Activated naive CD4-positive, alpha-beta T cell treated with Interleukin-2 at 50 U/mL for 16 hours (primary cell): ENCODE measurements around the gene NUDT19.
A peak's percentile ranks its signal among the peaks of the same experiment; 100 is the strongest.
"Not testable (repeated sequence)": the region's sequence is repeated elsewhere in the genome, so short reads cannot be mapped to it uniquely, and the experiment has no call there.

Source experiments
- DNase-seq: peaks from one replicate; pipeline ENCODE4 v3.0.0-alpha.2; 2020

The NUDT19 gene

DNA sequence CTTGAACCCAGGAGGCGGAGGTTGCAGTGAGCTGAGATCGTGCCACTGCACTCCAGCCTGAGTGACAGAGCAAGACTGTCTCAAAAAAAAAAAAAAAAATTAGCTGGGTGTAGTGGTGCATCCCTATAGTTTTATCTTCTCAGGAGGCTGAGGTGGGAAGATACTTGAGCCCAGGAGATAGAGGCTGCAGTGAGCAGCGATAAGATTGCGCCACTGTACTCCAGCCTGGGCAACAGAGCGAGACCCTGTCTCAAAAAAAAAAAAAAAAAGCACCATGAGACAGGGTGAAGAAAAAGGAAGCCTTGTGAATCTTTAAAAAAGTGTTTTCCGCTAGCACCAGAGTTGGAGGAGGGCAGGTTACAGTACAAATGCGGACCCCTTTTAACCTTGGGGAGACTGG lies 24.6 kb downstream of the NUDT19 start:
- DNase-seq, result not testable (repeated sequence)

DNA sequence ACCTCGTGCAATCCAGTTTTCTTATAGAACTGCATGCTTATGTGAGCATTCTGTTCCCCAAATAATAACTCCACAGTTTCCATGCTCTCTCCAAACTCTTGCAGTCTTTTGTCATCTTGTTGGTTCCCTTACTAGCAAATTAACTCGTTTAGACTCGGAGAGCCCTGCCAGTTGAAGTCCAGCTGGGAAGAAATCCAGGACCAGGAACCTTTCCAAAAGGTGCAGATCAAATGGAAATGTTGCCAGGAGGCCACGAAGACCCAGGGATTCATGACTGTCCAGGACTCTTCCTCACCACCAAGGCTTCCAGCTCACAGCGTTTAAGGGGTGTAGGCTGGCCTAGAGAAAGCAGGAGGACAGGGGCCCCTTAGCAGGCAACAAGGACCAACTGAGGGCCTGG lies 25.9 kb downstream of the NUDT19 start:
- no peak for DNase-seq

DNA sequence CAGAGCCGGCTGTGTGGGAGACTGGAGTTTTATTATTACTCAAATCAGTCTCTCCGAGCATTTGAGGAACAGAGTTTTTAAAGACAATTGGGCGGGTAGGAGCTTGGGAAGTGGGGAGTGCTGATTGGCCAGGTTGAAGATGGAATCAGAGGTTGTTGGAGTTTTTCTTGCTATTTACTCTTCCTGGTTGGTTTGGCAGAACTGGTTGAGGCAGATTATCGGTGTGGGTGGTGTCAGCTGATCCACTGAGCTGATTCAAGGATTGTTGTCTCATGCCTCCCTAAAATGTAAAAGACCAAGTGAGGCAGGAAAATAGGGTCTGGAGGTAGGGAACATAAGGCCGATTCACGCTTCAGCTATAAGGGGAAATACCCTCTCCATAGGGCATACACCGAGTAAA lies 26.7 kb downstream of the NUDT19 start:
- no peak for DNase-seq

DNA sequence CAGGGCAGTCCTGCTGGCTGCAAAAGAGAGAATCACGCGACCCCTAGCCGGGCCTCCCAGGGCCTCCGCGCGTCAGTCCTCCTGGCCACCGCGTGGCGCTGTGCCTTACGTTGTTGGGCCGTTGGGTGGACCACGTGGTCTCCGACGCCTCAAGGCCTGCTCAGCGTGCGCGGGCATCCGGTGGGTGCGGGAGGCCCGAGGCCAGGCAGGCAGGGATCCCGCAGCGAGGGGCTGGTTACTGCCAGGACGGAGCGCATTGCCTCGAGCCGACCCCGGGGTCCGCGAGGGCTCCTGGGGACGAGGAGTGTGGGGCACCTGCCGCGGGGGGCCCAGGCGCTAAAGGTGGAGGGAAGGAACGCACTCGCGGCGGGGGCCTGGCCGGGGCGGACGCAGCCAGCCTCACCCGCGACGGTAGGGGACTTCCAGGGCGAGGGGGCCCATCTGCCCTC lies 28.0 kb downstream of the NUDT19 start, which contains the start of gene TDRD12:
Gene TDRD12 (plus strand): TSS at position 157 of the 449 bp plus-strand sequence. CDS start 306 bp downstream, outside the sequence.
- no peak for DNase-seq

DNA sequence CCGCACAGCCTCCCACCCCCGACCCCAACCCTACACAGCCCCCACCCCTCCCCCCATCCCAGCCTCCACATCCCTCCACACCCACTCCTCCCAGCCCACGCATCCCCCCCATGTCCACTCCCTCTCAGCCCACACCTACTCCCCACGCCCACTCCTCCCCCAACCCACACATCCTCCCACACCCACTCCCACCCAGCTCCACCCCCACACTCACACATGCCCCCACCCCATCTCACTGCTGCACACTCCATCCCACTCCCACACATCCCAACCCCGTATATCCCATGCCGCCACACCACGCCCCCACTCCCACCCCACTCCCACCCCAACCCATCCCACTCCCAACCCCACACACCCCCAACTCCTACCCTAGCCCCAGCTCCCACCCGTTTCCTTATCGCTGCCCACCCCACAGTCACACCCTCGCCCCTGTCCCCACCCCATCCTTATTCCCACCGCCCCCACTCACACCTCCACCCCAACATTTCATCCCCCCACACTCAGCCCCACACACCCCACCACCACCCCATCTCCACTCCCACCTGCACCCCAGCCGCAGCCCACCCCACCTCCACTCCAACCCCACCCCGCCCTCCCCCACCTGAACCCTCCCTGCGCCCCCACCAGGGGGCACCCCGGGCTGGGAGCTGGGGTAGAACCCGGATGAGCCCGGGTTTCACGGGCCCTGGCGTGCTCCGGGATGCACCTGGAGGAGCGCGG lies 28.8 kb downstream of the NUDT19 start:
- no peak for DNase-seq

DNA sequence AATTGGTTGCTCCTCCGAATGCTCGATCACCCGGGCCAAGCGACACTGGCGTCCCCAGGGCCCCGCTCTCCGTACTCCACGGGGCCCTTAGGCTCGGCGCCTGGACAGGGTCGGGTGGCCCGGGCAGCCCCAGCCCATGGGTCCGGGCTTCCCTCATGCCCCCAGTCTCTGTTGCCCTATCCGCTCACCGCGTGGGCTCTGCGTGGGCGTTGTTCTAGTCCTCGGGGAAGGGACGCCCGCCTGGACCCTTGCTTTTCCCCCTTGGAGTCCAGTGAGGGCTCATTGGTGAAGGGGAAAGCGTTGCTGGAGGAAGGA lies 29.3 kb downstream of the NUDT19 start:
- no peak for DNase-seq

DNA sequence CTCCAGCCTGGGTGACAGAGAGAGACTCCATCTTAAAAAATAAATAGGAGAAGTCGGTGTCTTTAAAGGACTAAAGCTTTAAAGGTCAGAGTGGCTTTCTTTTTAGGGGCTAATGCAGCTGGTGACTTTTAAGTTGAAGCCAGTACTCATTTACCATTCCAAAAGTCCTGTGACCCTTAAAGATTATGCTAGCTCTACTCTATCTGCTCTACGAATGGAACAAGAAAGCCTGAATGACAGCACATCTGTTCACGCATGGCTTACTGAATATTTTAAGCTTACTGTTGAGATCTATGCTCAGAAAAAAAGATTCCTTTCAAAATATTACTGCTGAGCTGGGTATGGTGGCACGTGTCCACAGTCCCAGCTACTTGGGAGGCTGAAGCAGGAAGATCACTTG lies 44.3 kb downstream of the NUDT19 start:
- DNase-seq, result no peak

DNA sequence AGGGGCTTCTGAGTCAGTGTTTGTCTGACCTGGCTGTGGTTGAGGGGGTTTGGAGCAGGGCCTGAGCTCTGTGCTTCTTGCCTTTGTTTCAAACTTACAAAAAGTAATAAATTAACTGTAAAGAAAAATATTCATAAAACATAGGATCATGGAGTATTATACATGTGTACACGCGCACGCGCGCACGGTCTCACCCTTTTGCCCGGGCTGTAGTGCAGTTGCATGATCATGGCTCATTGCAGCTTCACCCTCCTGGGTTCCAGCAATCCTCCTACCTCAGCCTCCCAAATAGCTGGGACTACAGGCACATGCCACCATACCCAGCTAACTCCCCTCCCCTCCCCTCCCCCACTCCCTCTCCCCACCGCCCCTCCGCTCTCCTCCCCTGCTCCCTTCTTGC lies 51.4 kb downstream of the NUDT19 start:
- DNase-seq, result no peak

DNA sequence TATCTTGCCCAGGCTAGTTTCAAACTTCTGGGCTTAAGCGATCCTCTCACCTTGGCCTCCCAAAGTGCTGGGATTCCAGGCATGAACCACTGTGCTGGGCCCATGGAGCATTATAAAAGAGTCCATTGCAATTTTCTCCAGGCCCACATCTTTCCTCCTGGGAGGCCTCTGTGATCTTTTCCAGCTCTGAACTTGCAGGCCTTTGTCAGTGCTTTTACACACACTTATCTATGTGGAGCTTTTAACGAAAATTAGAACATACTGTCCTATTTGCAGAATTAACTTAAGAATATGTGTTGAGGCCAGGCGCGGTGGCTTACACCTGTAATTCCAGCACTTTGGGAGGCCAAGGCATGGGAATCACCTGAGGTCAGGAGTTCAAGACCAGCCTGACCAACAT lies 51.8 kb downstream of the NUDT19 start:
- no peak for DNase-seq

DNA sequence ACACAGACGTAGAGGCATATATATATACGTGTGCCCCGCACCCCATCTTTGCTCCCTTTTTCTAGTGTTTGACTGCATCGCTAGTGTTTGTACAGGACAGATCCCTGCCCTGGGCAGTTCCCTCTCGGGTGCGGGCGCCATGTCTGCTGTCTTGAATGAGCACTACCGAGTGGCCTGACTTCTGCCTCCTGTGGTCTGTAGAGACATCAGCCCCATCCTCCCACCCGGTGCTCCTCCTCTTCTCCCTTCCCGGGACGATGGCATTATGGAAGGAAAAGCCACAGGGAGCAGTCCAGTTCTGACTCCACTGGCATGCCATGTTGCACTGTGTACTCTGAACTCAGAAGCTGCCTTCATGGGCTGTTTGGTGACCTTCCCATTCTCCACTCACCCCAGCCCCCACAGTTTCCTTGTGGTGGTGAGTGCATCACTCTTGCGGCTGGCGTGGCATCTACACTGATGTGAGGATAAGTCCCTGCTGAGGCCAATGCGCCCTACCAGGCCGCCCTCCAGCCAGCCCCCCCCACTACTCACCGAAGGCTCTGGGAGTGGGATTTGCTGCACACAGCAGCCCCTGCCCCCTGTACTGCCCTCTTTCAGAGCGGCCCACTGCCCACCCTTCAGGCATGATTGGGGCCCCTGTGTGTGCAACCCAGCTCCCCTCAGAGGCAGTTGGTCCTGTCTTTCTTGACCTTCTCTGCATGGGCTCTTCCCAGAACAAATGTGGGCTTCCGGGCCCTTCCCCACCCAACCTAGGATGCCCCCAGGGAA lies 53.1 kb downstream of the NUDT19 start:
- no peak for DNase-seq

DNA sequence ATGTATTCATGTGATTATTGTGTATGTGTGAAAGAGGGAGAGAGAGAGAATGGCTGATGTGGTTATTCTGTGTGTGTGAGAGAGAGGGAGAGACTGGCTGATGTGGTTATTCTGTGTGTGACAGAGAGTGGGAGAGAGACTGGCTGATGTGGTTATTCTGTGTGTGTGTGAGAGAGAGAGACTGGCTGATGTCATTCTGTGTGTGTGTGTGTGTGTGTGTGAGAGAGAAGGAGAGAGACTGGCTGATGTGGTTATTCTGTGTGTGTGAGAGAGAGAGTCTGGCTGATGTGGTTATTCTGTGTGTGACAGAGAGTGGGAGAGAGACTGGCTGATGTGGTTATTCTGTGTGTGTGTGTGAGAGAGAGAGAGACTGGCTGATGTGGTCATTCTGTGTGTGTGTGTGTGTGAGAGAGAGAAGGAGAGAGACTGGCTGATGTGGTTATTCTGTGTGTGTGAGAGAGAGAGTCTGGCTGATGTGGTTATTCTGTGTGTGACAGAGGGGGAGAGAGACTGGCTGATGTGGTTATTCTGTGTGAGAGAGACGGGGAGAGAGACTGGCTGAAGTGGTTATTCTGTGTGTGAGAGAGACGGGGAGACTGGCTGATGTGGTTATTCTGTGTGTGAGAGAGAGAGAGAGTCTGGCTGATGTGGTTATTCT lies 54.1 kb downstream of the NUDT19 start:
- DNase-seq, result peak; percentile 9

DNA sequence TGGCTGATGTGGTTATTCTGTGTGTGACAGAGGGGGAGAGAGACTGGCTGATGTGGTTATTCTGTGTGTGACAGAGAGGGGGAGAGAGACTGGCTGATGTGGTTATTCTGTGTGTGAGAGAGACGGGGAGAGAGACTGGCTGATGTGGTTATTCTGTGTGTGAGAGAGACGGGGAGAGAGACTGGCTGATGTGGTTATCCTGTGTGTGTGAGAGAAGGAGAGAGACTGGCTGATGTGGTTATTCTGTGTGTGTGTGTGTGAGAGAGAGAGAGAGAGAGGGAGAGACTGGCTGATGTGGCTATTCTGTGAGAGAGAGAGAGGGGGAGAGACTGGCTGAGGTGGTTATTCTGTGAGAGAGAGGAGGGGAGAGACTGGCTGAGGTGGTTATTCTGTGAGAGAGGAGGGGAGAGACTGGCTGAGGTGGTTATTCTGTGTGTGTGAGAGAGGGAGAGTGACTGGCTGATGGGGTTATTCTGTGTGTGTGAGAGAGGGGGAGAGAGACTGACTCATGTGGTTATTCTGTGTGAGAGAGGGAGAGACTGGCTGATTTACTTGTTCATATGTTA lies 55.1 kb downstream of the NUDT19 start:
- DNase-seq, result peak; percentile 18

DNA sequence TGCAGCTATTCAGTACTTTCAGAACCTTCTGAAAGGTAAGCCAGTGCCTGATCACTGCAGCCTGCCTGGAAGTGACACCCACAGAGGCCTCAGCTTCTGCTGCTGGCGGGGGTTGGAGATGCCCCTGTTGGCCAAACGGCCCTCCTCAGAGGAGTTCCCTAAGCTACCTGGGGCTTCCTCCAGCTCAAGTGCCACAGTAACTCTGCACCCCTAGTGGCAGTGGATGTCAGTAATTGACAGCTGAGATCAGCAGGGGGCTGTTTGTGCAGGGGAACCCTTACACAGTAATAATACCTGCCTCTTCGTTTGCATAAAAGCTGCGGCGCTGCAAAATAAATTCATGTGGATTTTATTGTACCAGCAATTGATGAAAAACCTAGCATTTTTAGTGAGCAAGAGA lies 56.9 kb downstream of the NUDT19 start:
- no peak for DNase-seq

DNA sequence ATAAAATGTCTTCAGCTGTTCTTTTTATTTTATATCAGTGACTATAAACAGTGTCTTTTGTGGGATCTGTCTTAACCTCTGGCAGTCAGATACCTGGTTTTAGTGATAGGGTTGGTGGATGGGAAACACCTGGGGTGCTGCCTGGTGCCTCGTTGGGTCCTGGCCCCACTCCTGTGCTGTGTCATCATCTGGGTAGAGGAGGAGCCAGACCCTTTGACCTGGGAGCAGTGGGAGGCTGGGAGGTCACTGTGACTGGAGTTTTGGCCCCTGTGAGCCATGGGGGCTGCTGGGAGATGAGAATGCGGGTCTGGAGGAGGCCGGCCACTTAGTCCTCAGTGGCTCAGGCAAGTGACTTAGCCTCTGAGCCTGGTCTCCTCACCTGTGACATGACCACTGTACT lies 57.3 kb downstream of the NUDT19 start:
- DNase-seq, result no peak

DNA sequence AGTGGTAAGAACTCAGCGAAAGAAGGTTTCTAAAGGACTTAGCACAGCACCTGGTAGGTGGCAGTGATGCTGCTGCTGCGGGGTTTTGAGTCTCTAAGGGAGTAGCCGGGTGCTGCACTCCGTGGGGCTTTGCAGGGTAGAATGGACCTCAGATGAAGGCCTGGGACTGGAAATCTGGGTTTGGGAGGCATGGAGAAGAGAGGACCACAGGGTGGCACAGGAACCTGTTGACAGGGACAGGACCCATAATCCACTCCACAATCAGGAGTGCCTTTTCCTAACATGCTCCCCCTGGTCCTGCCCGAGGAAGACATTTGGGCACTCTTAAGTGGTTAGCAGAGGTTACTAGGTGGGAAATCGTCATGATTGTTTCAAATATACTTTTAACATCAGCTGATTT lies 57.7 kb downstream of the NUDT19 start:
- no peak for DNase-seq

DNA sequence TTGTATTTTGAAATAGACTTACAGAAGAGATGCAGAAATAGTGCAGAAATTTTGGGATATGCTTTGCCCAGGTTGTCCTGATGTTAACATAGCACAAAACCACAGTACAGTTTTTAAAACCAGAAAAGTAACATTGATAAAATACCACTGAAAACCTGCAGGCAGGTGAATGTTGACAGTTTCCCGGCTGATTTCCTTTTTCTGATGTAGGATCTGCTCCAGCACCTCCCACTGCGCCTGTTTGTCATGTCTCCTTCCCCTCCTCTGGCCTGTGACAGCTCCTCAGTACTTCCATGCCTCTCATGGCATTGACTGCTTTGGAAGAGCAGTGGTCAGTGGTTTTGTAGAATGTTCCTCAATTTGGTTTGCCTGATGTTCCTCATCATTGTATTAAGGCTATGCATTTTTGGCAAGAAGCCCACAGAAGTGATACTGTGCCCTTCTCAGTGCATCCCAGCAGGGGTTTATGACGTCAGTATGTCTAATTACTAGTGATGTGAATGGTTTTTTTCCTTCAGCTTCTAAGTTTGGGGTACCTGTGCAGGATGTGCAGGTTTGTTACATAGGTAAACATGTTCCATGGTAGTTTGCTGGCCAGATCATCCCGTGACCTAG lies 58.9 kb downstream of the NUDT19 start:
- no peak for DNase-seq

DNA sequence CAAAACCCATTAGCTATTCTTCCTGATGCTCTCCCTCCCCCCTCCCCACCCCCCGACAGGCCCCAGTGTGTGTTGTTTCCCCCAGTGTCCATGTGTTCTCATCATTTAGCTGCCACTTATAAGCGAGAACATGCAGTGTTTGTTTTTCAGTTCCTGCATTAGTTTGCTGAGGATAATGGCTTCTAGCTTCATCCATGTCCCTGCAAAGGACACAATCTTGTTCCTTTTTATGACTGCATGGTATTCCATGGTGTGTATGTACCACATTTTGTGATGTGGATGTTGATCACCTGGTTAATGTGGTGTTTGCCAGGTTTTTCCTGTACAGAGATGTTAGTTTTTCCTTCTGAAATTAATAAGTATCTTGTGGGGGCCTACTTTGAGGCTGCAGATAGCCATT lies 59.4 kb downstream of the NUDT19 start:
- no peak for DNase-seq

DNA sequence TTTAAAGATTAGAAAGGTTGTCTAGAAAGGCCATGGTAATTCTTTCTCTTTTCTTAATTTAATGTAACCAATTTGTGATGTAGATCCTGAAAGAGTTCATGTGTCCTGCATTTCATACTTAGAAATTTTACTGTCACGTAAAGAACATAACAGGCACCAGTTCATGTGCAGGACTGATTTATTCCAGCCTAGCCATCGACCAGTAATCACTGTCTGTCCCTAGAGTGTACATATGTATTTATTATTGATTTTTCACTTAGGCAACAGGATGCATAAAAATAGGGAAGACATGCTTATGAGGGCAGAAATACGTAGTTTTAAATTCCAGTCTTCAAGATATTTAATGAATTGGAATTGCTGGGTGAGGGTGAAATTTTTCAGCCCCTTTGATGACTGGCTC lies 65.6 kb downstream of the NUDT19 start:
- no peak for DNase-seq
